GM19043 (cell line): ENCODE results near the gene HCST.
"Not testable (repeated sequence)": the region's sequence is repeated elsewhere in the genome, so short reads cannot be mapped to it uniquely, and the experiment has no call there.

Source experiments
- ATAC-seq: cut with Tn5 transposase; IDR thresholded peaks from one replicate; pipeline ENCODE4 v1.9.1; 2021; ENCODE audit warnings: low read depth; ENCODE audit not compliant: unreplicated experiment

HCST gene

GRCh38 chr19:35903550-35904179 lies 1.3 kb downstream of the HCST start:
- ATAC-seq: peak; percentile 48

DNA sequence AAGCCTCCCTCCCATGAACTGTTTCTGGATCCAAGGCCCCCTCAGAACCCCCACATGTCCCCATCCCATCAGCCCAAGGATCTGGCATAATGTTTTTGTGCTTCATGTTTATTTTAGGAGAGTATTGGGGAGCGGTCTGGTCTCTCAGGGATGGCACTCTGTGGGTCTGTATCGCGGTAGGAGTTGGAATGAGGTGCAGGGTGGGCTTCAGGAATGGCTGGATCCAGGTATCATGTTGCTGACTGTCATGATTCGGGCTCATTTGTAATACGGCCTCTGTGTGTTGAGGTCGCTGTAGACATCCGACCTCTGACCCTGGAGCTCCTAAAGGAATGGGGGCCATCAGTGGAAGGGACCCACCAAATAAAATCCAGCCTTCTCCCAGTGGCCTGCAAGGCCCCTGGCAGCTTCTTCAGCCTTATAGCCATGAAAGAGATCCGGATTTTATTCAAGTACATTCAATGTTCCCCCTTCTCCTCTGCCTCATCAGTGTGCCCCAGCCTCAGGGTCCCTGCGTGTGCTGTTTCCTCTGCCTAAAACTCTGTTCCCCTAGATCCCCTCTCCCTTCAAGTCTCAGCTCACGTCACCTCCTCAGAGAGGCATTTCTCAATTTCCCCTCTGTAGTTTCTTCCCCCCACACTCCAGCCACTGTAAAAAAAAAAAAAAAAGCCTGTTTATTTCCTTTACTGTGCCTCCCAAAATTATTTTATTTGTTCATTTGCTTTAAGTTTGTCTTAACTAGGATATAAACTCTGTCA lies 2.2 kb downstream of the HCST start:
- no peak for ATAC-seq

- no peak for ATAC-seq
These were observed 2.9 kb downstream of the HCST start for GRCh38 chr19:35905178-35905727.

DNA sequence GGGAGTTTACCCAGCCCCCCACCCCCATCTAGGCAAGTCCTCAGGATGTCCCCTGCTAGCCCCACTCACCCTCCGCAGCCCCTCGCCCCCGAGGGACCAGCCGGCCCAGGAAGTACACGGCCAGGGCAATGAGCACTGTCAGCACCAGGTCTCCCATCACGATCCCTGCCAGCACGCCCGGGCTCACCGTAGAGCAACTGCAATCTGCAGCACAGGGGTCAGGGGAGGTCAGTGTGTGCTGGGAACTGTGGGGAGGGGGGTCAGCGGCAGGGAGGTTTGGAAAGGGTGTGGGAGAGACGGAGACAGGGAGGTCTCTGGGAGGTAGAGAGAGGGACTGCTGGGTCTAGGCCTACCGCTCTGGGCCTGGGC lies 5.0 kb downstream of the HCST start:
- ATAC-seq: no peak

DNA sequence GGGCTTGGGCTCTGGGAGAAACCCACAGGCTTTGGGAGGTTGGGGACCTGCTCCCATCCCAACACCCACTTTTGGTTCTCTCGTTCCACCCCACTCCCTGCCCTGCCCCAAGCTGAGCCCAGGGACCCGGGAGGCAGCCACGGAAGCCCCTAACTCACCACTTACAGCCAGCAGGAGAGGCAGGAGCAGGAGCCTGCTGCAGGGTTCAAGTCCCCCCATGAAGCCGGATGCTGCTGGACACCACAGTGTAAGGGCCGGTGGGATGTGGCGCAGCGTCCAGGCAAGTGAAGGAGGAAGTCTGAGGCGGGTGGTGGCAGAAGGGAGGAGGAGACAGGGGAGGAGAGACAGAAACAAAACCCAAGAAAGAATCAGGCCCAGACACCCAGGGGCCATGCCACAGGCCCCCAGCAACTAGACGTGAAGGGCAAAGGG lies 5.7 kb downstream of the HCST start, which contains the start of gene TYROBP:
TSS of gene TYROBP (minus strand) at position 286 of the 432 bp plus-strand sequence. CDS start at position 219, 67 bp downstream.
- no peak for ATAC-seq

DNA sequence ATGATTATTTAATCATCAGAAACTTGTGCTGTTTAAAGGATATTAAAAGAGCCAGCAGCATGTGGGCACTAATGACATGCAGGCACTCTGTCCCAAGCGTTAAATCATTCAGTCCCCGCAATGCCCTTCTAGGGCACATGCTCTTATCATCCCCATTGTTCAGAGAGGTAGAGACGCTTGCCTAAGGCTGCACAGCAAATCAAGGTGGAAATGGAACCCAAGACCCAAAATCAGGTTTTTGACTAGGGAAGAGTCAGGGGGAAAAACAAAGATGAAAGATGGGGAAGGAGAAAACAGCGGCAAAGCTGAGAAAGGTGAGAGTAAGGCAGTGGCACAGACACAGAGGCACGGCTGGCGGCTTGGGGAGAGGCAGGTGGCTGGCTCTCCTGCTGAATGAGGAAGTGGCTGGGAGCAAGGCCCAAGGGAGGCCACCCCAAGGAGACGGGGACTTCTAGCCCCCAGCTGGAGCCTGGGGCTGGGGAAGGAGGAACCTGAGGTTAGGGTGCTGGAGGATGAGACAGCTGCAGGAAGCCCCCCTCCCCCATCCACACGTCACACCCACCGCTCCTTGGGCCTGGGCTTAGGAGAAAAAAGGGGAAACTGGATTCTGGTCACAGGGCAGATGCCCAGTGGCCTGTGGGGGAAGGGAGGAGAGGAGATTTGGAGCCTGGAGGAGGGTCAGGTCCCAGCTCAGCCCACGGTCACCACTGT lies 6.8 kb downstream of the HCST start:
- ATAC-seq: no peak

DNA sequence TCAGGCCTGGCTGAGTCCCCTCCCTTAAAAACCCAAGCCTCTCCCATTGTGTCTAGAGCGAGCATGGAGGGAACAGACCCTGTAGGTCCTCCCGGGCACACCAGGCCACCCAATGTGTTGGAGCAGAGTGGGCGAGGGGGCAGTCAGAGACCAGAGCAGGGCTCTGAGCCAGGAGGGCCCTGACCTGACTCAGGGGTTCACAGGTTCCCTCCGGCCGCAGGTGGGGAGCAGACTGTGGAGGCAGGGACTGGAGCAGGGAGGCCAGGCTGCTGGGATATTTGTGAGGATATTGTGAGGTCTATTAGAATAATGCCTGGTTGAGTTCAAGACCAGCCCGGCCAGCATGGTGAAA lies 7.3 kb downstream of the HCST start:
- ATAC-seq: no peak

DNA sequence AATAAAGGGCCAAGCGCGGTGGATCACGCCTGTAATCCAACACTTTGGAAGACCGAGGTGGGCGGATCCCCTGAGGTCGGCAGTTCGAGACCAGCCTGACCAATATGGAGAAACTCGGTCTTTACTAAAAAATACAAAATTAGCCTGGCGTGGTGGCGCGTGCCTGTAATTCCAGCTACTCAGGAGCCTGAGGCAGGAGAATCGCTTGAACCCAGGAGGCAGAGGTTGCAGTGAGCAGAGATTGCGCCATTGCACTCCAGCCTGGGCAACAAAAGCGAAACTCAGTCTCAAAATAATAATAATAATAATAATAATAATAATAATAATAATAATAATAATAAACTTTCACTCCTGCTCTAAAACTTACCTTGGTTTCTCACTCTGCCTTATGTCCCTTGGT lies 8.0 kb downstream of the HCST start:
- ATAC-seq: not testable (repeated sequence)

DNA sequence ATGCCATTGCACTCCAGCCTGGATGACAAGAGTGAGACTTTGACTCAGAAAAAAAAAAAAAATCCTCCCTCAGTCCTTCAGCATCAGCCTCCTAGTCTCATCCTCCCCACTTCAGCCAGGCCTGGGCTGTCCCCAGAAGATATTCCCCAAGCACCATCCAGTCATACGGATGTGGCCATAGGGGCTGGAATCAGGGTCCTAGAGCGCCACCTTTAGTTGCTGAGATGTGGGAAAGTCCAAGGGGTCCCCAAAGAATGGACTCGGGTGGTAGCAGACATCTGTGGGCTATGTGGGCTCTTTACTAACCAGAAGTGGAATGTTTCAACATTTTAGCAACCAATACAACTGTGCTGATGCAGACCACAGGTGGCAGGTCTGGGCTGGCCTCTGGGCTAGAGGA lies 8.8 kb downstream of the HCST start:
- ATAC-seq: no peak

GRCh38 chr19:35911790-35912189 lies 9.5 kb downstream of the HCST start:
- ATAC-seq: no peak

DNA sequence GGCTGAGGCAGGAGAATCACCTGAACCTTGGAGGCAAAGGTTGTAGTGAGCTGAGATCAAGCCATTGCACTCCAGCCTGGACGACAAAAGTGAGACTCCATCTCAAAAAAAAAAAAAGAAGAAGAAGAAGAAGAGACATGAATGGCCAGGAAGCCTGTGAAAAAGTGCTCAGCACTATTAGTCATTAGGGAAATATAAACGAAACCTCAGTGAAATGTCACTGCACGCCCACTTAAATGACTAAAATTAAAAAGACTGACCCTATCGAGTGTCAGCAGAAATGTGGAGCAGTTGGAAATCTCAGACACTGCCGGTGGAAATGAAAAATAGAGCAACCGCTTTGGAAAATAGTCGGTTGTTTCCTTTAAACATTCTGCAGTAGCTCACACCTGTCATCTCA lies 11.3 kb downstream of the HCST start:
- ATAC-seq: no peak

DNA sequence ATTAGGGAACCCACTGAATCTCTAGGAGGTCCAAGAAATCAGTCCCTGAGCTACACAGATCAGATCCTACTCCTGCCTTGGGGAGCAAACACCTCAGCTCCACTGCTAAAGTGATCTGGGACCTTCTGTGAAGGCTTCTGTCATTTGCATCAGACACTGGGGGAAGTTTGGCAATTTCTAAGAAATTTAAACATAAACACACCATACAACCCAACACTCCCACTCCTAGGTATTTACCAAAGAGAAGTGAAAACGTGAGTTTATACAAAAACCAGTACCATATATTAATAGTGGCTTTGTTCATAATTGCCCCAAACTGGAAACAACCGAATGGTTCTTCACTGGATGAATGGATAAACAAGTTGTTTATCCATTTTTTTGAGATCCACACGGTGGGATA lies 13.1 kb downstream of the HCST start:
- ATAC-seq: no peak

DNA sequence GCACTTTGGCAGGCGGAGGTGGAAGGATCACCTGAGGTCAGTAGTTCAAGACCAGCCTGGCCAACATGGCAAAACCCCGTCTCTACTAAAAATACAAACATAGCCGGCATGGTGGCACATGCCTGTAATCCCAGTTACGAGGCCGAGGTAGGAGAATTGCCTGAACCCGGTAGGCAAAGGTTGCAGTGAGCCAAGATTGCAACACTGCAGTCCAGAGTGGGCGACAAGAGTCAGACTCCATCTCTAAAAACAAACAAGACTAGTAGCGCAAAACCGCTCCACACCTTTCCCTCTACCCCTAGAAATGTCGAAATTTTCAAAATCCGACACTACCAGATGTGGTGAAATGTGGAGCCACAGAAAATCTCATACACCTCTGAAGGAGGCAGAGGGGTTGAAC lies 17.0 kb downstream of the HCST start:
- ATAC-seq: no peak

DNA sequence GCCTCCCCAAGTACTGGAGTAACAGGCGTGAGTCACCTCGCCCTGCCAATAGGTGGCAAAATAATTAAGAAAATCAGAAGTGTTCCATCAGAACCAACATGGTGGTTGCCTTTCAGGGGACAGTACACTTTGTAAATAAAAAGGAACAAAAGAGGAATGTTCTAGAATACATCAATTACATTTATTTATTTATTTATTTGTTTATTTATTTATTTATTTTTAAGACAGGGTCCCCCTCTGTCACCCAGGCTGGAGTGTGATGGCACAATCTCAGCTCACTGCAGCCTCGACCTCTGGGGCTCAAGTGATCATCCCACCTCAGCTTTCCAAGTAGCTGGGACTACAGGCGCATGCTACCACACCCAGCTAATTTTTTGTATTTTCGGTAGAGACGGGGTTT lies 18.7 kb downstream of the HCST start:
- no peak for ATAC-seq

DNA sequence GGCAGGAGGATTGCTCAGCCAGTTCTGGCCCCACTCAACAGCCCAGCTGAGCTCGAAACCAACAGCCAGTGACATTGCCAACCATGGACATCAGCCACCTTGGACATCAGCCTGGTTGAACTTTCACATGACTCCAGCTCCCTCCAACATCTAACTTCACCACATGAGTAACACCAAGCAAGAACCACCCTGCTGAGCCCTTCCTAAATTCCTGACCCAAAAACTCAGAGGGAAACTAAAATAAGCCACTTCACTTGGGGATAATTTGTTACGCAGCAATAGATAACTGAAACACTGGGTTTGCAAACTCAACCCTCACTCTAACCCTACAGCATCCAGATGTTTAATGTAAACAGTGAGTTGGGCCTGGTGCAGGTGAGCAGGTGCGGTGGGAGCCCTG lies 23.2 kb downstream of the HCST start:
- no peak for ATAC-seq

DNA sequence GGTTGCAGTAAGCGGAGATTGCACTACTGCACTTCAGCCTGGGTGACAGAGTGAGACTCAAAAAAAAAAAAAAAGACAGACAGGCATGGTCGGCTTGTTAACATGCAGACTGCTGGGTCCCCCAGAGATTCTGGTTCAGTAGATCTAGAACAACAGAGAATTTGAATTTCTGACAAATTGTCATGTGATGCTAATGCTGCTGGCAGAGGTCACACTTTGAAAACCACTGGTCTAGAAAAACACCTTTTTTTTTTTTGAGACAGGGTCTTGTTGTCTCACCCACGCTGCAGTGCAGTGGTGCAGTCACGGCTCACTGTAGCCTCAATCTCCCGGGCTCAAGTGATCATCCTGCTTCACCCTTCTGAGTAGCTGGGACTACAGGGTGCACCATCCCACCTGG lies 26.2 kb downstream of the HCST start:
- no peak for ATAC-seq

DNA sequence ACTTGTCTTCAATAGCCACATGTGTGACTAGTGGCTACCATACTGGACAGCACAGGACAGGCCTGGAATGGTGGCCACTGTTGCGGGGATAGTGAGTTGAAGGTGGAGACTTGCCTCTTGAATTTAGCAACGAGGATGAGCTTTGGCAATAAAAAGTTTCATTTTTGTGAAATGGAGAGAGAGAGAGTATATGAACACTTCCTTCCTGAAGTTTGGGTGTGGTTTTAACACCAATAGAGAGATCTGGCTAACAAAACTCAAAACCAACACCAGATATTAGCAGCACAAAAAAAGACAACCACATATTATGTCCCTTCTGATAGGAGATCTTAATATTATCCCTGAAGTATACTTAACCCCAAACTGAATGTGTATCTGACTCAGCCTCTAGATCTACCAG lies 27.5 kb downstream of the HCST start:
- ATAC-seq: no peak

DNA sequence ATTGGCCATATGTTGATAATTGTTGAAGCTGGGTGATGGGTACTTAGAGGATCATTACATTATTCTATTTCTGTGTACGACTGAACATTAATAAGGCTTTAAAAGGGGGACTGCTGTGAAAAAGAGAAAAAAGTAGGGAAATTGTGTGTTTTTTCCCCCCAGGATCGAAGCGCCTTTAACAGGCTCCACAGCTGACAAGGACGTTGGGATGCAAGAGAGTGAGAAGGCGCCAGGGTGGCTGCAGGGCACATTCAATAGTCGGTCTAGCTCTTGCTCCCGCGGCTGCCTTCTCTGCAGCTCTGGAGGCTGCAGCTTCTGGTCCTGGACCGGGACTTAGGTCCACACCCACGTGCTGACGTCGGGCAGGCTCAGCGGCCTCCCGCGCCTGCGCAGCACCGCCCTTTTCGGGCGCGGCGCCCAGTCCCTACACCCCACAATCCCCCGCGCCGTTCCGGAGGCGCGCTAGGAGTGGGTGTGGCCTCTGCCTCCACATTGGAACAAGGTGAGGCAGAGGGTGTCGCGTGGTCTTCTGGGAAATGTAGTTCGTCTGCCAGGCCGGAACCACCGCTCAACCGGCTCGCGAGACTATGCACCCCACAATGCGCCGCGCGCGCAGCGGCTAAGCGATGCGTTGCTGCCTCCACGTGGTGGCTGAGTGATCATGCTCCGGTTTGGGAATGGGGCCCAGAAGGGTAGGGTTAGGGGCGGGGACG lies 29.0 kb downstream of the HCST start:
- peak; percentile 88 for ATAC-seq

- no peak for ATAC-seq
These were observed 29.5 kb downstream of the HCST start for GRCh38 chr19:35931874-35932202.

DNA sequence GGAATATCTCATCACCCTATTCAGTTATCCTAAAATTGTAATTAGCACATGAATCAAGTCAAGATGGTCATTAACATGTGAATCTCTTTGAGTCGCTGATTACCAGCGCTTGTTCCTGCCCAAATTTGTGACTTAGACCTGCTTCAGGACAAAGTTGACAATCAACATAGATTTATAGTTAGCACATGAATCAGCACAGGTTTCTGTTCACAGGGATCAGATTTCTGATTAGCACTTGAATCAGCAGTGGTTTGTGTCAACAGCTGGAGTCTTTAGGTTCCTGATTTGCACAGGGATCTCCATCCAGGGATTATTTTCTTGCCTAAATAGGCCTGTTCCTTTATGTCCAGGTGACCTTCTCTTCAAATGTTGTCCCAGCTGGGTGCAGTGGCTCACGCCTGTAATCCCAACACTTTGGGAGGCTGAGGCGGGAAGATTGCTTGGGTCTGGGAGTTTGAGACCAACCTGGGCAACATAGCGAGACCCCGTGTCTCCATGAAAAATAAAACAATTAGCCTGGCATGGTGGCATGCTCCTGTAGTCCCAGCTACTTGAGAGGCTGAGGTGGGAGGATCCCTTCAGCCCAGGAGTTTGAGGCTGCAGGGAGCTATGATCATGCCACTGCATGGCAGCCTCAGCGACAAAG lies 30.1 kb downstream of the HCST start:
- ATAC-seq: no peak
